ENCODE measurements around the gene GNAI3. TPM values are rescaled to one million over a fixed set of nuclear protein-coding genes. Genes with fewer than 3 reads are reported as not detected.
A peak's percentile ranks its signal among the peaks of the same experiment; 100 is the strongest.

GNAI3 gene
- total and polyA plus RNA-seq, 8 donors = 1.1 to 3.9 (median 2.8) TPM

GRCh38 chr1:109627692-109628399 is 79.4 kb downstream of the GNAI3 start:
- TF ChIP-seq, protein P1, sequence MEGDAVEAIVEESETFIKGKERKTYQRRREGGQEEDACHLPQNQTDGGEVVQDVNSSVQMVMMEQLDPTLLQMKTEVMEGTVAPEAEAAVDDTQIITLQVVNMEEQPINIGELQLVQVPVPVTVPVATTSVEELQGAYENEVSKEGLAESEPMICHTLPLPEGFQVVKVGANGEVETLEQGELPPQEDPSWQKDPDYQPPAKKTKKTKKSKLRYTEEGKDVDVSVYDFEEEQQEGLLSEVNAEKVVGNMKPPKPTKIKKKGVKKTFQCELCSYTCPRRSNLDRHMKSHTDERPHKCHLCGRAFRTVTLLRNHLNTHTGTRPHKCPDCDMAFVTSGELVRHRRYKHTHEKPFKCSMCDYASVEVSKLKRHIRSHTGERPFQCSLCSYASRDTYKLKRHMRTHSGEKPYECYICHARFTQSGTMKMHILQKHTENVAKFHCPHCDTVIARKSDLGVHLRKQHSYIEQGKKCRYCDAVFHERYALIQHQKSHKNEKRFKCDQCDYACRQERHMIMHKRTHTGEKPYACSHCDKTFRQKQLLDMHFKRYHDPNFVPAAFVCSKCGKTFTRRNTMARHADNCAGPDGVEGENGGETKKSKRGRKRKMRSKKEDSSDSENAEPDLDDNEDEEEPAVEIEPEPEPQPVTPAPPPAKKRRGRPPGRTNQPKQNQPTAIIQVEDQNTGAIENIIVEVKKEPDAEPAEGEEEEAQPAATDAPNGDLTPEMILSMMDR (IDR thresholded peaks at IDR 0.05) = no peak
- FAIRE-seq = no peak
- 90% methylated on average over 23 of the region's 23 CpGs for WGBS, 2 donors
- H3K4me1 ChIP-seq = no peaks in the 10 kb centered on the region
- intact Hi-C loops (cut with DNase I) = loop anchor here in 2 of 3 donors (5.0 kb wide), 1 partner anchor 86 kb away; no protein-coding TSS in a partner anchor
- no peaks in the 10 kb centered on the region for H3K27me3 ChIP-seq
- peak in 2 of 6 donors; percentile 8 to 52 for DNase-seq
- no peak overlapping the region for H3K4me3 ChIP-seq
- H3K27ac ChIP-seq = no peak overlapping the region
- H3K9me3 ChIP-seq = no peaks in the 10 kb centered on the region
- peaks cover 0 to 41% (median 5%) of the 10 kb centered on the region in 3 donors for H3K36me3 ChIP-seq
- peak in 1 of 4 donors; percentile 2 for ATAC-seq

GRCh38 chr1:109628540-109629321 is 80.3 kb downstream of the GNAI3 start:
- Histone ChIP-seq H3K27me3 (no peaks in the 10 kb centered on the region), H3K9me3 (no peaks in the 10 kb centered on the region), H3K4me1 (no peaks in the 10 kb centered on the region), H3K27ac (no peak overlapping the region), H3K36me3 (peaks cover 0 to 41% (median 5%) of the 10 kb centered on the region in 3 donors), H3K4me3 (no peak overlapping the region)
- intact Hi-C loops (cut with DNase I) = loop anchor here in 2 of 3 donors (5.0 kb wide), 1 partner anchor 86 kb away; no protein-coding TSS in a partner anchor
- peak in 3 of 6 donors; percentile 21 to 58 (median 38) for DNase-seq
- FAIRE-seq = no peak
- ATAC-seq = no peak
- 86 to 87% methylated on average over 23 of the region's 23 CpGs for WGBS, 2 donors
- TF ChIP-seq, protein P1 (IDR thresholded peaks at IDR 0.05) = no peak

DNA sequence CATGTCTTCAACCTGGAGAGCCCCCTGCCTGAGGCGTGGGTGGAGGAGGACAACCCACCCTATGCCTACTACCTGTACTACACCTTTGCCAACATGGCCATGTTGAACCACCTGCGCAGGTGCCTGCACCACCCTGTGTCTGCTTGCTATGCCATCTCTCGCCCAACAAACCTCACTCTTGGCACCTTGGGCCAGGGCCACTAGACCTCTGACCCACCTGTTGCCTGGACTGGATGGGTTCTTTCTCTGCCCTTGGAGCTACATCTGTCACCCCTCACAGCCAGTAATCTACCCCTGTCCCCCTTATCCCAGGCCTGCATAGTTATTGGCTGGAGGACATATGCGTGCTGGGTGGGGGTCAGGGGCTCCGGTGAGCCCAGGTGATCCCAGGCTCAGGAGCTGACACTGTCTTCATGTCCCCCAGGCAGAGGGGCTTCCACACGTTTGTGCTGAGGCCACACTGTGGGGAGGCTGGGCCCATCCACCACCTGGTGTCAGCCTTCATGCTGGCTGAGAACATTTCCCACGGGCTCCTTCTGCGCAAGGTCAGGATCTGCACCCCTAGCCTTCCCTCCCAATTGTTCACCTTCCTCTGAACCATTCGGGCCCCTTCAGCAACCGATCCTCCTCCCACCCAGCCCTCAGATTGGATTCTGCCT is 81.1 kb downstream of the GNAI3 start:
- DNase-seq (peak in 1 of 6 donors; percentile 7), FAIRE-seq (no peak), ATAC-seq (no peak)
- Histone ChIP-seq H3K4me1 (no peaks in the 10 kb centered on the region), H3K27ac (no peak overlapping the region), H3K9me3 (no peaks in the 10 kb centered on the region), H3K4me3 (no peak overlapping the region), H3K27me3 (no peaks in the 10 kb centered on the region), H3K36me3 (peaks cover 0 to 41% (median 5%) of the 10 kb centered on the region in 3 donors)
- WGBS, 2 donors = 80 to 86% methylated on average over 10 of the region's 10 CpGs
- TF ChIP-seq, protein P1 (IDR thresholded peaks at IDR 0.05) = no peak
- intact Hi-C loops (cut with DNase I) = loop anchor here (5.0 to 10.0 kb wide), 3 partner anchors 85 to 355 kb away; partner anchors contain the start of genes AHCYL1 (in 1 of the 3) and GNAI3 (in 1 of the 3)

GRCh38 chr1:109630081-109630897 is 81.9 kb downstream of the GNAI3 start:
- Histone ChIP-seq H3K27me3 (no peaks in the 10 kb centered on the region), H3K4me1 (no peaks in the 10 kb centered on the region), H3K27ac (no peak overlapping the region), H3K9me3 (no peaks in the 10 kb centered on the region), H3K36me3 (peaks cover 0 to 41% (median 5%) of the 10 kb centered on the region in 3 donors), H3K4me3 (no peak overlapping the region)
- peak in 3 of 6 donors; percentile 19 to 72 (median 45) for DNase-seq
- TF ChIP-seq, protein P1 (IDR thresholded peaks at IDR 0.05) = peak in 1 of 4 donors; percentile 8
- peak in 2 of 4 donors; percentile 37 to 44 for ATAC-seq
- FAIRE-seq = no peak
- intact Hi-C loops (cut with DNase I) = loop anchor here in 2 of 3 donors (10.0 kb wide), 2 partner anchors 85 to 355 kb away; partner anchors contain the start of genes AHCYL1 (in 1 of the 2) and GNAI3 (in 1 of the 2)
- WGBS, 2 donors = 76 to 79% methylated on average over 26 to 30 of the region's 30 CpGs

Measured in pancreas (tissue), 10 donors.